Lower leg skin (tissue), 4 donors: ENCODE data around the gene C9. TPM values are rescaled to one million over a fixed set of nuclear protein-coding genes. Genes with fewer than 3 reads are reported as not detected.

ENCODE experiments used
- DNase-seq, 2 donors: peaks; one replicate each; pipeline ENCODE4 v3.0.0-alpha.2; 2019; ENCODE audit warnings: low spot score in 2 of 2
- H3K4me3 ChIP-seq: fragments of 200-600 bp; sonication (generic); 2 replicates; pipeline ENCODE4 v1.5.1; 2017; ENCODE audit warnings: mild to moderate bottlenecking, low read depth; ENCODE audit not compliant: poor library complexity, severe bottlenecking
- POLR2A ChIP-seq, 2 donors: fragments of 450-650 bp; IDR thresholded peaks; one replicate each; pipeline ENCODE4 v1.6.1; 2016 to 2017; ENCODE audit warnings: antibody characterized with exemption in 2 of 2, mild to moderate bottlenecking in 1 of 2, moderate library complexity in 1 of 2
- WGBS, 2 donors: methylation state at CpG; one replicate each; pipeline ENCODE4 v1.1.5; 2018; 5-methylcytosine and 5-hydroxymethylcytosine counted together
- intact Hi-C: fragments of 100-400 bp; cut with DNase I; formaldehyde crosslinking; loops from one replicate; pipeline ENCODE4 v1.15.0; 2023; ENCODE audit warnings: low total_unique reads
- total RNA-seq, 4 donors: library from RNA; depleted of rRNA; stranded (reverse); fragments of >200 nt; gene quantifications; one replicate each; pipeline ENCODE4 v1.1.0, GENCODE V29; 2016
- TF ChIP-seq, protein P1 (sequence below), 3 donors: fragments of 450-650 bp; IDR thresholded peaks; one replicate each; pipeline ENCODE4 v1.5.1; 2016; ENCODE audit warnings: antibody characterized with exemption in 3 of 3, mild to moderate bottlenecking in 3 of 3, moderate library complexity in 2 of 3

Gene C9
- not detected for total RNA-seq

DNA sequence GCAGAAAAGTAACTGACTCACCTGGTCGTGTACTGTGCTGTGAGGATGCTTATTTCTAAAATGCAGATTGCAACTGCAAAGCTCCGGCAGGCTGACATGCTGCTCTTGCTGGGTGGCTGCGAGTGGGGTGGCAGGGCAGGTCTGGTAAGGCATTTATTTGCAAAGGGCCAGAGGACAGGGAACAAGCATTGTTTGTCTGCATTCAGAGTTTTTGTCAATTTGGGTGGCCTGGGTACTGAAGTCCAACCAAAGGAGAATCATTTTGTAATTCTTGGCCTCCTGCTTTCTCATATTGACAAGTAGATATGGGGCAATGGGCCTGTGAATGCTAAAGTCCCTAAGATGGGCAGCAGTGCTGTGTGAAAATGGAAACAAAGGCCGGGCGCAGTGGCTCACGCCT lies at the start of gene C9:
TSS of gene C9 (minus strand) at position 129 of the 400 bp plus-strand sequence. CDS start at position 98, 31 bp downstream.
- no peak for DNase-seq
- H3K4me3 ChIP-seq: no peak within 1 kb of the TSS
- TF ChIP-seq, protein P1, sequence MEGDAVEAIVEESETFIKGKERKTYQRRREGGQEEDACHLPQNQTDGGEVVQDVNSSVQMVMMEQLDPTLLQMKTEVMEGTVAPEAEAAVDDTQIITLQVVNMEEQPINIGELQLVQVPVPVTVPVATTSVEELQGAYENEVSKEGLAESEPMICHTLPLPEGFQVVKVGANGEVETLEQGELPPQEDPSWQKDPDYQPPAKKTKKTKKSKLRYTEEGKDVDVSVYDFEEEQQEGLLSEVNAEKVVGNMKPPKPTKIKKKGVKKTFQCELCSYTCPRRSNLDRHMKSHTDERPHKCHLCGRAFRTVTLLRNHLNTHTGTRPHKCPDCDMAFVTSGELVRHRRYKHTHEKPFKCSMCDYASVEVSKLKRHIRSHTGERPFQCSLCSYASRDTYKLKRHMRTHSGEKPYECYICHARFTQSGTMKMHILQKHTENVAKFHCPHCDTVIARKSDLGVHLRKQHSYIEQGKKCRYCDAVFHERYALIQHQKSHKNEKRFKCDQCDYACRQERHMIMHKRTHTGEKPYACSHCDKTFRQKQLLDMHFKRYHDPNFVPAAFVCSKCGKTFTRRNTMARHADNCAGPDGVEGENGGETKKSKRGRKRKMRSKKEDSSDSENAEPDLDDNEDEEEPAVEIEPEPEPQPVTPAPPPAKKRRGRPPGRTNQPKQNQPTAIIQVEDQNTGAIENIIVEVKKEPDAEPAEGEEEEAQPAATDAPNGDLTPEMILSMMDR (IDR thresholded peaks at IDR 0.05): no peak
- TF ChIP-seq POLR2A (IDR thresholded peaks at IDR 0.05): no peak
- 69% methylated on average over 6 of the region's 6 CpGs for WGBS, 2 donors
- intact Hi-C loops: no loop called here

DNA sequence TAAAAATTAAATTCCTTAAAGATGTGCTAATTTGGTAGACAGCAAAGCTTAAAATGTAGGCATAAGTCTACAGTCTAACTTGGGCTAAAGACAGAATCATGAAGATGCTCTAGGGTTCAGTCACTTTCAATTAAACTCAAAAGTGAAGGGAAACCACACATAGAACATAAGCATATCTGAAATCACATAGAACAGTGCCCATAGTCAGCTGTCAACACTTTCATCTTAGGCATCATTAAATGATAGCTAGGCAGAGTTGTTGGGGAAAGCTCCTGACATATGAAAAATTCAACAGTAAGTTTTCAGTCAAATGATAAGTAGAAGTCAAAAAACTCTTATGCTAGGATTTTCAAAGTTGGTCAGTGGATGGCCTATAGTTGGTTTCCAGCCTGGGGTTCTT lies 49.5 kb upstream of the C9 start:
- H3K4me3 ChIP-seq: no peak overlapping the region
- no peak for TF ChIP-seq POLR2A (IDR thresholded peaks at IDR 0.05)
- TF ChIP-seq, protein P1 (IDR thresholded peaks at IDR 0.05): no peak
- intact Hi-C loops: no loop called here
- no peak for DNase-seq

- intact Hi-C loops: no loop called here
- TF ChIP-seq, protein P1 (IDR thresholded peaks at IDR 0.05): no peak
- no peak for TF ChIP-seq POLR2A (IDR thresholded peaks at IDR 0.05)
- WGBS, 2 donors: 39 to 57% methylated on average over 5 of the region's 5 CpGs
- H3K4me3 ChIP-seq: no peak overlapping the region
- no peak for DNase-seq
These were observed 48.6 kb upstream of the C9 start for GRCh38 chr5:39412721-39413394.

DNA sequence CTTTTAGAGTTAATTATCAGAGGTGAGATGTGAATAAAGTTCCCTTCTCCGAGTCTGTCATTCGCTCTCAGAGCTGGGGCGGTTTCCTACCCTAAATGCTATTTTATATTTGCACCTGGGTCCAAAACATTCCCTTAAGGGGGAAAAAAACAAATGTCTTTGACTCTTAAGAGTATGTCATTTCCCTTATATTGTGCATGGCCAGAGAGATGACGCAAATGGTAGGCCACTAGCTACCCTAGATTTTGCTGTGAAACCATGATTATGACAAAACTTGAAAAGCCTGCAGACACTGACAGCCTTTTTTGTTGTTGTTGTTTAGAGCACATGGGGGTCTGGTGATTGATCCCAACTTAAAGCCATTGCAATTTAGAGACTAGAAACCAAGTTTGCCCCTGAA lies 47.7 kb upstream of the C9 start:
- no peak overlapping the region for H3K4me3 ChIP-seq
- 88 to 90% methylated on average over 4 of the region's 4 CpGs for WGBS, 2 donors
- TF ChIP-seq, protein P1 (IDR thresholded peaks at IDR 0.05): no peak
- no peak for TF ChIP-seq POLR2A (IDR thresholded peaks at IDR 0.05)
- no peak for DNase-seq
- intact Hi-C loops: no loop called here

DNA sequence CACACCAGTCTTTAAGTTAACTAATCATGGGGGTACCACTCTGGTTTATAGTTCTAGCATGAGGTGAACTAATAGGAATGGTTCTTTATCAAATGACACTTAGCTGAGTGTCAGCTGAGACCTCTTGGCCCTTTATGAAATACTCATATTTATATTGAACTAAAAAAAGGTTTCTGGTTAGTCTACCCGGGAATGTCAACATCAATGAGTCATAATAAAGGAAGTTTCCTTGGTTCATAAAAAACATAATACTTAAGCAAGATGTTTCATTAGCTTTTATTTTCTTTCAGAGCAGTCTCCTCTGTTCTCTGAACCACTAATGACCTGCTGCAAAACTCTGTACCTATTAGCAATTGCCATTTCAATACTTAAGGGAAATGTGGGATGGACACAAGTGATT lies 46.8 kb upstream of the C9 start:
- DNase-seq: no peak
- 0 to 11% methylated on average over 1 of the region's 1 CpG for WGBS, 2 donors
- intact Hi-C loops: no loop called here
- no peak overlapping the region for H3K4me3 ChIP-seq
- TF ChIP-seq POLR2A (IDR thresholded peaks at IDR 0.05): no peak
- TF ChIP-seq, protein P1 (IDR thresholded peaks at IDR 0.05): no peak

DNA sequence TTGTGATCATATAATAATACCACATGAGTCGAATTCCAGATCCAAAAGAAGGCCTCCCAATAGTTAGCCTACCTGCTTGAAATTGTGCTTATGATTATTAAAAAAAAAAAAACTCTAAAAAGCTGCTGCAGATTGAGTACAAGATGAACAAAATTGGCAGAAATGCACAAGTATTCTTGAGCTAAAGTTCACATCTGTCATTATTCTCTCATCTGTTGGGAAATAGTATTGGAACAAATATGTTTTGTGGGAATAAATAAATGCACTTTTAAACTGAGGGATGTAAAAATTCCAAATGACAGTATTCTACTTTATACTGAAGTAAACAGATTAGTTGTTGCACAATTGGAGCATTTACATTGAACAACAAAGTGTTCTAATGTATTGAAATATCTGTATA lies 44.7 kb upstream of the C9 start:
- no peak for TF ChIP-seq POLR2A (IDR thresholded peaks at IDR 0.05)
- TF ChIP-seq, protein P1 (IDR thresholded peaks at IDR 0.05): no peak
- no peak for DNase-seq
- intact Hi-C loops: no loop called here
- H3K4me3 ChIP-seq: no peak overlapping the region
- 60 to 85% methylated on average over 1 of the region's 1 CpG for WGBS, 2 donors
